GM23338 (cell line): ENCODE results near the gene OXER1. TPM values are rescaled to one million over a fixed set of nuclear protein-coding genes. Genes with fewer than 3 reads are reported as not detected.

Experiments
- ATAC-seq: fragments of 200-7000 bp; cut with Tn5 transposase; 3 replicates; pipeline ENCODE4 v1.9.1; 2020
- DNase-seq: peaks from one replicate; pipeline ENCODE4 v3.0.0-alpha.2; 2015; ENCODE audit warnings: low spot score
- H2AFZ ChIP-seq: fragments of 200-600 bp; sonication (generic); 2 replicates; pipeline ENCODE4 v1.8.0; 2016; ENCODE audit warnings: antibody characterized with exemption, mild to moderate bottlenecking, moderate library complexity
- H3F3A ChIP-seq: fragments of 200-600 bp; sonication (generic); replicated peaks from 2 replicates; pipeline ENCODE4 v1.8.0; 2017; ENCODE audit warnings: antibody characterized with exemption, mixed run types, low read depth
- H3K27ac ChIP-seq: fragments of 200-600 bp; sonication (generic); 2 replicates; pipeline ENCODE4 v1.6.1; 2016; ENCODE audit warnings: low read depth
- H3K27me3 ChIP-seq: fragments of 200-600 bp; sonication (generic); 2 replicates; pipeline ENCODE4 v1.8.0; 2016; ENCODE audit warnings: mild to moderate bottlenecking, mixed run types, moderate library complexity; ENCODE audit not compliant: insufficient read depth
- H3K36me3 ChIP-seq: fragments of 200-600 bp; sonication (generic); 2 replicates; pipeline ENCODE4 v1.8.0; 2016; ENCODE audit warnings: mild to moderate bottlenecking; ENCODE audit not compliant: insufficient read depth
- H3K4me1 ChIP-seq: fragments of 200-600 bp; sonication (generic); 2 replicates; pipeline ENCODE4 v1.8.0; 2016; ENCODE audit warnings: mild to moderate bottlenecking, moderate library complexity; ENCODE audit not compliant: insufficient read depth
- H3K4me2 ChIP-seq: fragments of 200-600 bp; sonication (generic); 2 replicates; pipeline ENCODE4 v1.7.1; 2017; ENCODE audit warnings: mixed run types
- H3K4me3 ChIP-seq: fragments of 200-600 bp; sonication (generic); 2 replicates; pipeline ENCODE4 v1.6.1; 2016; ENCODE audit warnings: mixed run types
- H3K79me2 ChIP-seq: fragments of 200-600 bp; sonication (generic); replicated peaks from 2 replicates; pipeline ENCODE4 v1.8.0; 2017; ENCODE audit warnings: mild to moderate bottlenecking; ENCODE audit not compliant: insufficient read depth
- H3K9me2 ChIP-seq: fragments of 200-600 bp; sonication (generic); 2 replicates; pipeline ENCODE4 v1.8.0; 2017; ENCODE audit not compliant: insufficient read depth
- H4K20me1 ChIP-seq: fragments of 200-600 bp; sonication (generic); replicated peaks from 2 replicates; pipeline ENCODE4 v1.8.0; 2017; ENCODE audit warnings: mild to moderate bottlenecking; ENCODE audit not compliant: insufficient read depth
- H3K27ac Mint-ChIP-seq: 2 replicates; pipeline ENCODE4 v1.8.0; 2020; ENCODE audit warnings: inconsistent platforms, mild to moderate bottlenecking, moderate library complexity, mixed read lengths
- H3K27me3 Mint-ChIP-seq: 3 replicates; pipeline ENCODE4 v1.8.0; 2022; ENCODE audit warnings: low read depth, mild to moderate bottlenecking, moderate library complexity, mixed read lengths, inconsistent platforms; ENCODE audit not compliant: insufficient read depth, poor library complexity
- H3K36me3 Mint-ChIP-seq: 3 replicates; pipeline ENCODE4 v1.8.0; 2021; ENCODE audit warnings: low read depth, mild to moderate bottlenecking, inconsistent platforms, moderate library complexity, mixed read lengths
- H3K4me1 Mint-ChIP-seq: 3 replicates; pipeline ENCODE4 v1.8.0; 2020; ENCODE audit warnings: mild to moderate bottlenecking, inconsistent platforms, mixed read lengths
- H3K4me3 Mint-ChIP-seq: 3 replicates; pipeline ENCODE4 v1.8.0; 2021; ENCODE audit warnings: moderate library complexity, mild to moderate bottlenecking, inconsistent platforms, mixed read lengths
- H3K9me3 Mint-ChIP-seq: 3 replicates; pipeline ENCODE4 v1.8.0; 2020; ENCODE audit warnings: moderate library complexity, mild to moderate bottlenecking, inconsistent platforms, mixed read lengths
- CREB1 ChIP-seq: fragments of 250-450 bp; sonication (Bioruptor Pico); IDR thresholded peaks from 2 replicates; pipeline ENCODE4 v1.5.0; 2020; ENCODE audit warnings: low read depth, mild to moderate bottlenecking, moderate library complexity
- EZH2 ChIP-seq: fragments of 200-600 bp; sonication (generic); IDR thresholded peaks from one replicate; pipeline ENCODE4 v1.8.0; 2017; ENCODE audit warnings: antibody characterized with exemption, mild to moderate bottlenecking, low read depth; ENCODE audit not compliant: unreplicated experiment
- EZH2phosphoT487 ChIP-seq: fragments of 200-600 bp; sonication (generic); IDR thresholded peaks from one replicate; pipeline ENCODE4 v1.8.1; 2018; ENCODE audit warnings: antibody characterized with exemption; ENCODE audit not compliant: unreplicated experiment
- JUNB ChIP-seq: IDR thresholded peaks from one replicate; pipeline ENCODE4 v1.6.1; 2016; ENCODE audit warnings: antibody characterized with exemption; ENCODE audit not compliant: unreplicated experiment
- NANOG ChIP-seq: IDR thresholded peaks from 2 replicates; pipeline ENCODE4 v1.6.1; 2016; ENCODE audit warnings: antibody characterized with exemption, borderline replicate concordance
- POLR2AphosphoS5 ChIP-seq: IDR thresholded peaks from 2 replicates; pipeline ENCODE4 v1.6.1; 2016; ENCODE audit warnings: antibody characterized with exemption, low read depth
- STAT1 ChIP-seq: IDR thresholded peaks from one replicate; pipeline ENCODE4 v1.6.1; 2016; ENCODE audit warnings: antibody characterized with exemption; ENCODE audit not compliant: unreplicated experiment
- ZNF114 ChIP-seq: fragments of 250-450 bp; sonication (Bioruptor Pico); IDR thresholded peaks from 2 replicates; pipeline ENCODE4 v1.5.0; 2020; ENCODE audit warnings: mild to moderate bottlenecking, moderate library complexity
- ZNF331 ChIP-seq: fragments of 250-450 bp; sonication (Bioruptor Pico); IDR thresholded peaks from 2 replicates; pipeline ENCODE4 v1.5.0; 2020; ENCODE audit warnings: low read depth, mild to moderate bottlenecking, moderate library complexity
- polyA plus RNA-seq: library from polyadenylated mRNA; unstranded; fragments of >200 nt; fragmentation: Nextera tagmentation; extraction: Ambion mirVana; gene quantifications from 2 replicates; pipeline ENCODE4 v1.2.1, GENCODE V29; 2016
- total RNA-seq: library from RNA; depleted of rRNA; stranded (reverse); fragments of >200 nt; shearing (Covaris generic); gene quantifications from 2 replicates; pipeline ENCODE4 v1.2.3, GENCODE V29; 2014
- TF ChIP-seq, protein P1 (sequence below), 2 experiments: fragments of 200-600 bp in 1 of 2; sonication (generic) in 1 of 2; conservative IDR thresholded peaks; 2 replicates each; pipeline versions ENCODE4 v1.5.1 to v1.6.1; 2016 to 2017; ENCODE audit warnings: antibody characterized with exemption in 2 of 2, low read depth in 2 of 2, mild to moderate bottlenecking in 2 of 2, moderate library complexity in 1 of 2
- TF ChIP-seq, protein P2 (sequence below): fragments of 250-450 bp; sonication (Bioruptor Pico); IDR thresholded peaks from 2 replicates; pipeline ENCODE4 v1.5.0; 2020; ENCODE audit warnings: mild to moderate bottlenecking, moderate library complexity
- TF ChIP-seq, protein P3 (sequence below): IDR thresholded peaks from one replicate; pipeline ENCODE4 v1.6.1; 2018; ENCODE audit warnings: antibody characterized with exemption; ENCODE audit not compliant: unreplicated experiment
- TF ChIP-seq, protein P4 (sequence below): IDR thresholded peaks from 2 replicates; pipeline ENCODE4 v1.6.1; 2016; ENCODE audit warnings: antibody characterized with exemption

OXER1 gene
- total and polyA plus RNA-seq, 2 experiments from 2014 or later, result 0.69 to 1.5 TPM

DNA sequence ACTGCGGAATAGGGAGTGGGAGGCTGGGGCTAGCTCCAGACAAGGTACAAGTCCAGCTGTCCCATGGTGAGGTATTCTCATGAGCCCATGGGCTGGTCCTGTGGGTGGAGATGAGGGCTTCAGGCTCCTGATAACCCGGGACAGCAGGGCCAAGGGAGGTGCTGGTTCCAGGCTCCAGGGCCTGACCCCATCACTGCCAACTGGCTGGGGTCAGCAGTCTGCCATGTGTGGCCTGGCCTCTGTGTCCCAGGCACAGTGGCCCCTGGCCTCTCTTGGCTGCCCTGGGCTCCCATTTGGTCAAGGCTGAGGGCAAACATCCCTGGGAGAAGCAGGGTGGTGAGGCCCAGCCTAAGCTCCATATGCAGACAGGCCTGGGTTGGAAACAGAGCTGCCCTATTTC is 966 bp upstream of the OXER1 start:
- Histone ChIP-seq H3K27ac (no peak overlapping the region), H4K20me1 (peaks cover 5% of the 10 kb centered on the region; the same call in 1 of the 2 replicates), H3K4me3 (no peak overlapping the region), H3K9me2 (no peaks in the 10 kb centered on the region), H3F3A (no peaks in the 10 kb centered on the region), H3K4me2 (no peak overlapping the region), H2AFZ (no peak overlapping the region), H3K4me1 (no peaks in the 10 kb centered on the region), H3K79me2 (no peaks in the 10 kb centered on the region), H3K27me3 (no peaks in the 10 kb centered on the region), H3K36me3 (no peaks in the 10 kb centered on the region)
- Mint-ChIP-seq H3K27ac (no peak overlapping the region), H3K4me1 (peaks cover 9% of the 10 kb centered on the region), H3K9me3 (no peaks in the 10 kb centered on the region), H3K36me3 (peaks cover 5% of the 10 kb centered on the region; the same call in 2 of the 3 replicates), H3K4me3 (no peak overlapping the region), H3K27me3 (peaks cover 6% of the 10 kb centered on the region)
- TF ChIP-seq, protein P1, sequence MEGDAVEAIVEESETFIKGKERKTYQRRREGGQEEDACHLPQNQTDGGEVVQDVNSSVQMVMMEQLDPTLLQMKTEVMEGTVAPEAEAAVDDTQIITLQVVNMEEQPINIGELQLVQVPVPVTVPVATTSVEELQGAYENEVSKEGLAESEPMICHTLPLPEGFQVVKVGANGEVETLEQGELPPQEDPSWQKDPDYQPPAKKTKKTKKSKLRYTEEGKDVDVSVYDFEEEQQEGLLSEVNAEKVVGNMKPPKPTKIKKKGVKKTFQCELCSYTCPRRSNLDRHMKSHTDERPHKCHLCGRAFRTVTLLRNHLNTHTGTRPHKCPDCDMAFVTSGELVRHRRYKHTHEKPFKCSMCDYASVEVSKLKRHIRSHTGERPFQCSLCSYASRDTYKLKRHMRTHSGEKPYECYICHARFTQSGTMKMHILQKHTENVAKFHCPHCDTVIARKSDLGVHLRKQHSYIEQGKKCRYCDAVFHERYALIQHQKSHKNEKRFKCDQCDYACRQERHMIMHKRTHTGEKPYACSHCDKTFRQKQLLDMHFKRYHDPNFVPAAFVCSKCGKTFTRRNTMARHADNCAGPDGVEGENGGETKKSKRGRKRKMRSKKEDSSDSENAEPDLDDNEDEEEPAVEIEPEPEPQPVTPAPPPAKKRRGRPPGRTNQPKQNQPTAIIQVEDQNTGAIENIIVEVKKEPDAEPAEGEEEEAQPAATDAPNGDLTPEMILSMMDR (conservative IDR thresholded peaks at IDR 0.05; ENCODE audit: low read depth in 2 of 2), result no peak
- TF ChIP-seq, protein P2, sequence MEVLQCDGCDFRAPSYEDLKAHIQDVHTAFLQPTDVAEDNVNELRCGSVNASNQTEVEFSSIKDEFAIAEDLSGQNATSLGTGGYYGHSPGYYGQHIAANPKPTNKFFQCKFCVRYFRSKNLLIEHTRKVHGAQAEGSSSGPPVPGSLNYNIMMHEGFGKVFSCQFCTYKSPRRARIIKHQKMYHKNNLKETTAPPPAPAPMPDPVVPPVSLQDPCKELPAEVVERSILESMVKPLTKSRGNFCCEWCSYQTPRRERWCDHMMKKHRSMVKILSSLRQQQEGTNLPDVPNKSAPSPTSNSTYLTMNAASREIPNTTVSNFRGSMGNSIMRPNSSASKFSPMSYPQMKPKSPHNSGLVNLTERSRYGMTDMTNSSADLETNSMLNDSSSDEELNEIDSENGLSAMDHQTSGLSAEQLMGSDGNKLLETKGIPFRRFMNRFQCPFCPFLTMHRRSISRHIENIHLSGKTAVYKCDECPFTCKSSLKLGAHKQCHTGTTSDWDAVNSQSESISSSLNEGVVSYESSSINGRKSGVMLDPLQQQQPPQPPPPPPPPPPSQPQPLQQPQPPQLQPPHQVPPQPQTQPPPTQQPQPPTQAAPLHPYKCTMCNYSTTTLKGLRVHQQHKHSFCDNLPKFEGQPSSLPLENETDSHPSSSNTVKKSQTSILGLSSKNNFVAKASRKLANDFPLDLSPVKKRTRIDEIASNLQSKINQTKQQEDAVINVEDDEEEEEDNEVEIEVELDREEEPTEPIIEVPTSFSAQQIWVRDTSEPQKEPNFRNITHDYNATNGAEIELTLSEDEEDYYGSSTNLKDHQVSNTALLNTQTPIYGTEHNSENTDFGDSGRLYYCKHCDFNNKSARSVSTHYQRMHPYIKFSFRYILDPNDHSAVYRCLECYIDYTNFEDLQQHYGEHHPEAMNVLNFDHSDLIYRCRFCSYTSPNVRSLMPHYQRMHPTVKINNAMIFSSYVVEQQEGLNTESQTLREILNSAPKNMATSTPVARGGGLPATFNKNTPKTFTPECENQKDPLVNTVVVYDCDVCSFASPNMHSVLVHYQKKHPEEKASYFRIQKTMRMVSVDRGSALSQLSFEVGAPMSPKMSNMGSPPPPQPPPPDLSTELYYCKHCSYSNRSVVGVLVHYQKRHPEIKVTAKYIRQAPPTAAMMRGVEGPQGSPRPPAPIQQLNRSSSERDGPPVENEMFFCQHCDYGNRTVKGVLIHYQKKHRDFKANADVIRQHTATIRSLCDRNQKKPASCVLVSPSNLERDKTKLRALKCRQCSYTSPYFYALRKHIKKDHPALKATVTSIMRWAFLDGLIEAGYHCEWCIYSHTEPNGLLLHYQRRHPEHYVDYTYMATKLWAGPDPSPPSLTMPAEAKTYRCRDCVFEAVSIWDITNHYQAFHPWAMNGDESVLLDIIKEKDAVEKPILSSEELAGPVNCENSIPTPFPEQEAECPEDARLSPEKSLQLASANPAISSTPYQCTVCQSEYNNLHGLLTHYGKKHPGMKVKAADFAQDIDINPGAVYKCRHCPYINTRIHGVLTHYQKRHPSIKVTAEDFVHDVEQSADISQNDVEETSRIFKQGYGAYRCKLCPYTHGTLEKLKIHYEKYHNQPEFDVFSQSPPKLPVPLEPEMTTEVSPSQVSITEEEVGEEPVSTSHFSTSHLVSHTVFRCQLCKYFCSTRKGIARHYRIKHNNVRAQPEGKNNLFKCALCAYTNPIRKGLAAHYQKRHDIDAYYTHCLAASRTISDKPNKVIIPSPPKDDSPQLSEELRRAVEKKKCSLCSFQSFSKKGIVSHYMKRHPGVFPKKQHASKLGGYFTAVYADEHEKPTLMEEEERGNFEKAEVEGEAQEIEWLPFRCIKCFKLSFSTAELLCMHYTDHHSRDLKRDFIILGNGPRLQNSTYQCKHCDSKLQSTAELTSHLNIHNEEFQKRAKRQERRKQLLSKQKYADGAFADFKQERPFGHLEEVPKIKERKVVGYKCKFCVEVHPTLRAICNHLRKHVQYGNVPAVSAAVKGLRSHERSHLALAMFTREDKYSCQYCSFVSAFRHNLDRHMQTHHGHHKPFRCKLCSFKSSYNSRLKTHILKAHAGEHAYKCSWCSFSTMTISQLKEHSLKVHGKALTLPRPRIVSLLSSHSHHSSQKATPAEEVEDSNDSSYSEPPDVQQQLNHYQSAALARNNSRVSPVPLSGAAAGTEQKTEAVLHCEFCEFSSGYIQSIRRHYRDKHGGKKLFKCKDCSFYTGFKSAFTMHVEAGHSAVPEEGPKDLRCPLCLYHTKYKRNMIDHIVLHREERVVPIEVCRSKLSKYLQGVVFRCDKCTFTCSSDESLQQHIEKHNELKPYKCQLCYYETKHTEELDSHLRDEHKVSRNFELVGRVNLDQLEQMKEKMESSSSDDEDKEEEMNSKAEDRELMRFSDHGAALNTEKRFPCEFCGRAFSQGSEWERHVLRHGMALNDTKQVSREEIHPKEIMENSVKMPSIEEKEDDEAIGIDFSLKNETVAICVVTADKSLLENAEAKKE, result no peak
- TF ChIP-seq ZNF331 (CRISPR knock-in tag), result no peak
- TF ChIP-seq, protein P3, sequence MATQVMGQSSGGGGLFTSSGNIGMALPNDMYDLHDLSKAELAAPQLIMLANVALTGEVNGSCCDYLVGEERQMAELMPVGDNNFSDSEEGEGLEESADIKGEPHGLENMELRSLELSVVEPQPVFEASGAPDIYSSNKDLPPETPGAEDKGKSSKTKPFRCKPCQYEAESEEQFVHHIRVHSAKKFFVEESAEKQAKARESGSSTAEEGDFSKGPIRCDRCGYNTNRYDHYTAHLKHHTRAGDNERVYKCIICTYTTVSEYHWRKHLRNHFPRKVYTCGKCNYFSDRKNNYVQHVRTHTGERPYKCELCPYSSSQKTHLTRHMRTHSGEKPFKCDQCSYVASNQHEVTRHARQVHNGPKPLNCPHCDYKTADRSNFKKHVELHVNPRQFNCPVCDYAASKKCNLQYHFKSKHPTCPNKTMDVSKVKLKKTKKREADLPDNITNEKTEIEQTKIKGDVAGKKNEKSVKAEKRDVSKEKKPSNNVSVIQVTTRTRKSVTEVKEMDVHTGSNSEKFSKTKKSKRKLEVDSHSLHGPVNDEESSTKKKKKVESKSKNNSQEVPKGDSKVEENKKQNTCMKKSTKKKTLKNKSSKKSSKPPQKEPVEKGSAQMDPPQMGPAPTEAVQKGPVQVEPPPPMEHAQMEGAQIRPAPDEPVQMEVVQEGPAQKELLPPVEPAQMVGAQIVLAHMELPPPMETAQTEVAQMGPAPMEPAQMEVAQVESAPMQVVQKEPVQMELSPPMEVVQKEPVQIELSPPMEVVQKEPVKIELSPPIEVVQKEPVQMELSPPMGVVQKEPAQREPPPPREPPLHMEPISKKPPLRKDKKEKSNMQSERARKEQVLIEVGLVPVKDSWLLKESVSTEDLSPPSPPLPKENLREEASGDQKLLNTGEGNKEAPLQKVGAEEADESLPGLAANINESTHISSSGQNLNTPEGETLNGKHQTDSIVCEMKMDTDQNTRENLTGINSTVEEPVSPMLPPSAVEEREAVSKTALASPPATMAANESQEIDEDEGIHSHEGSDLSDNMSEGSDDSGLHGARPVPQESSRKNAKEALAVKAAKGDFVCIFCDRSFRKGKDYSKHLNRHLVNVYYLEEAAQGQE, result no peak
- no peak for TF ChIP-seq STAT1
- no peak for TF ChIP-seq JUNB
- TF ChIP-seq, protein P4, sequence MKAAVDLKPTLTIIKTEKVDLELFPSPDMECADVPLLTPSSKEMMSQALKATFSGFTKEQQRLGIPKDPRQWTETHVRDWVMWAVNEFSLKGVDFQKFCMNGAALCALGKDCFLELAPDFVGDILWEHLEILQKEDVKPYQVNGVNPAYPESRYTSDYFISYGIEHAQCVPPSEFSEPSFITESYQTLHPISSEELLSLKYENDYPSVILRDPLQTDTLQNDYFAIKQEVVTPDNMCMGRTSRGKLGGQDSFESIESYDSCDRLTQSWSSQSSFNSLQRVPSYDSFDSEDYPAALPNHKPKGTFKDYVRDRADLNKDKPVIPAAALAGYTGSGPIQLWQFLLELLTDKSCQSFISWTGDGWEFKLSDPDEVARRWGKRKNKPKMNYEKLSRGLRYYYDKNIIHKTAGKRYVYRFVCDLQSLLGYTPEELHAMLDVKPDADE, result no peak
- no peak for TF ChIP-seq EZH2phosphoT487
- TF ChIP-seq POLR2AphosphoS5, result no peak
- no peak for TF ChIP-seq CREB1 (CRISPR knock-in tag)
- TF ChIP-seq ZNF114, result no peak
- TF ChIP-seq EZH2, result no peak
- no peak for TF ChIP-seq NANOG
- ATAC-seq (no peak), DNase-seq (no peak)
